ENCODE measurements around the gene A1BG. TPM values are rescaled to one million over a fixed set of nuclear protein-coding genes. Genes with fewer than 3 reads are reported as not detected.

A1BG gene
- polyA plus RNA-seq, 3 donors: 30.2 to 54.5 (median 35.3) TPM

- intact Hi-C loops (cut with micrococcal nuclease): no loop called here
- Histone ChIP-seq H3K9ac (ENCODE audit: insufficient read depth, low read length, poor library complexity, severe bottlenecking) (no peak overlapping the region), H3K4me3 (replicated peaks in 1 of 3; ENCODE audit: low read depth in 2 of 3, low read length in 3 of 3) (no peak overlapping the region), H3K27ac (ENCODE audit: low read depth in 1 of 2, low read length in 2 of 2) (no peak overlapping the region), H3K36me3 (replicated peaks in 1 of 2; ENCODE audit: control insufficient read depth in 1 of 2, insufficient read depth in 2 of 2, low read length in 2 of 2) (peaks cover 0 to 5% of the 10 kb centered on the region in 2 donors), H3K79me2 (ENCODE audit: insufficient read depth, low read length) (no peaks in the 10 kb centered on the region), H4K20me1 (ENCODE audit: insufficient read depth, low read length) (no peaks in the 10 kb centered on the region), H3K9me3 (replicated peaks in 1 of 2; ENCODE audit: control insufficient read depth in 1 of 2, insufficient read depth in 1 of 2, low read length in 2 of 2) (peaks cover 0 to 8% of the 10 kb centered on the region in 2 donors), H3K4me1 (ENCODE audit: control insufficient read depth in 1 of 2, insufficient read depth in 2 of 2, low read length in 2 of 2) (peaks cover 14 to 22% of the 10 kb centered on the region in 2 donors), H3K4me2 (replicated peaks; ENCODE audit: extremely low read depth, low read length, poor library complexity, severe bottlenecking) (no peak overlapping the region), H2AFZ (ENCODE audit: insufficient read depth, low read depth, low read length, poor library complexity, severe bottlenecking) (no peak overlapping the region), H3K27me3 (ENCODE audit: control insufficient read depth in 2 of 2, insufficient read depth in 2 of 2, low read length in 2 of 2) (peaks cover 6 to 33% of the 10 kb centered on the region in 2 donors)
- Mint-ChIP-seq H3K4me1 (peaks cover 19% of the 10 kb centered on the region), H3K4me3 (no peak overlapping the region), H3K27ac (no peak overlapping the region), H3K9me3 (peaks cover 0 to 17% (median 5%) of the 10 kb centered on the region in 7 donors), H3K27me3 (ENCODE audit: low read depth in 3 of 3) (peaks cover 30 to 53% (median 32%) of the 10 kb centered on the region in 3 donors), H3K36me3 (peaks cover 6 to 16% of the 10 kb centered on the region in 2 donors)
- DNase-seq: no peak
- no peak for TF ChIP-seq CTCF (IDR thresholded peaks at IDR 0.05)
- 89% methylated on average over 6 of the region's 6 CpGs for WGBS (ENCODE audit: insufficient coverage)
Observed at GRCh38 chr19:58354478-58355030, 1.3 kb upstream of the A1BG start.

GRCh38 chr19:58353717-58354477 lies 605 bp upstream of the A1BG start:
- Histone ChIP-seq H3K4me2 (replicated peaks; ENCODE audit: extremely low read depth, low read length, poor library complexity, severe bottlenecking) (no peak overlapping the region), H3K27me3 (ENCODE audit: control insufficient read depth in 2 of 2, insufficient read depth in 2 of 2, low read length in 2 of 2) (peaks cover 6 to 33% of the 10 kb centered on the region in 2 donors), H3K4me1 (ENCODE audit: control insufficient read depth in 1 of 2, insufficient read depth in 2 of 2, low read length in 2 of 2) (peaks cover 14 to 26% of the 10 kb centered on the region in 2 donors), H3K9me3 (replicated peaks in 1 of 2; ENCODE audit: control insufficient read depth in 1 of 2, insufficient read depth in 1 of 2, low read length in 2 of 2) (peaks cover 0 to 8% of the 10 kb centered on the region in 2 donors), H3K79me2 (ENCODE audit: insufficient read depth, low read length) (no peaks in the 10 kb centered on the region), H3K4me3 (replicated peaks in 1 of 3; ENCODE audit: low read depth in 2 of 3, low read length in 3 of 3) (no peak overlapping the region), H3K27ac (ENCODE audit: low read depth in 1 of 2, low read length in 2 of 2) (no peak overlapping the region), H4K20me1 (ENCODE audit: insufficient read depth, low read length) (no peaks in the 10 kb centered on the region), H2AFZ (ENCODE audit: insufficient read depth, low read depth, low read length, poor library complexity, severe bottlenecking) (no peak overlapping the region), H3K36me3 (replicated peaks in 1 of 2; ENCODE audit: control insufficient read depth in 1 of 2, insufficient read depth in 2 of 2, low read length in 2 of 2) (peaks cover 0 to 5% of the 10 kb centered on the region in 2 donors), H3K9ac (ENCODE audit: insufficient read depth, low read length, poor library complexity, severe bottlenecking) (no peak overlapping the region)
- intact Hi-C loops (cut with micrococcal nuclease): no loop called here
- Mint-ChIP-seq H3K4me1 (peaks cover 24% of the 10 kb centered on the region), H3K27me3 (ENCODE audit: low read depth in 3 of 3) (peaks cover 31 to 59% (median 32%) of the 10 kb centered on the region in 3 donors), H3K9me3 (peaks cover 0 to 17% (median 6%) of the 10 kb centered on the region in 7 donors), H3K4me3 (no peak overlapping the region), H3K36me3 (peaks cover 8 to 18% of the 10 kb centered on the region in 2 donors), H3K27ac (no peak overlapping the region)
- no peak for DNase-seq
- TF ChIP-seq CTCF (IDR thresholded peaks at IDR 0.05): no peak
- 98% methylated on average over 13 of the region's 15 CpGs for WGBS (ENCODE audit: insufficient coverage)
